ENCODE measurements around the gene POLR3C.

Gene POLR3C

GRCh38 chr1:145858238-145858900 lies 34.4 kb downstream of the POLR3C start:
- TF ChIP-seq SIN3A (IDR thresholded peaks at IDR 0.05; ENCODE audit: borderline replicate concordance, insufficient read depth, low read length) (peak; percentile 83; the same call in 1 of the 2 replicates), FOXP2 (optimal IDR thresholded peaks at IDR 0.05; ENCODE audit: borderline replicate concordance, extremely low read depth, extremely low read length, insufficient read depth) (no peak), POLR2AphosphoS5 (IDR thresholded peaks at IDR 0.05; ENCODE audit: low read depth, low read length) (no peak)
- TF ChIP-seq, protein P1, sequence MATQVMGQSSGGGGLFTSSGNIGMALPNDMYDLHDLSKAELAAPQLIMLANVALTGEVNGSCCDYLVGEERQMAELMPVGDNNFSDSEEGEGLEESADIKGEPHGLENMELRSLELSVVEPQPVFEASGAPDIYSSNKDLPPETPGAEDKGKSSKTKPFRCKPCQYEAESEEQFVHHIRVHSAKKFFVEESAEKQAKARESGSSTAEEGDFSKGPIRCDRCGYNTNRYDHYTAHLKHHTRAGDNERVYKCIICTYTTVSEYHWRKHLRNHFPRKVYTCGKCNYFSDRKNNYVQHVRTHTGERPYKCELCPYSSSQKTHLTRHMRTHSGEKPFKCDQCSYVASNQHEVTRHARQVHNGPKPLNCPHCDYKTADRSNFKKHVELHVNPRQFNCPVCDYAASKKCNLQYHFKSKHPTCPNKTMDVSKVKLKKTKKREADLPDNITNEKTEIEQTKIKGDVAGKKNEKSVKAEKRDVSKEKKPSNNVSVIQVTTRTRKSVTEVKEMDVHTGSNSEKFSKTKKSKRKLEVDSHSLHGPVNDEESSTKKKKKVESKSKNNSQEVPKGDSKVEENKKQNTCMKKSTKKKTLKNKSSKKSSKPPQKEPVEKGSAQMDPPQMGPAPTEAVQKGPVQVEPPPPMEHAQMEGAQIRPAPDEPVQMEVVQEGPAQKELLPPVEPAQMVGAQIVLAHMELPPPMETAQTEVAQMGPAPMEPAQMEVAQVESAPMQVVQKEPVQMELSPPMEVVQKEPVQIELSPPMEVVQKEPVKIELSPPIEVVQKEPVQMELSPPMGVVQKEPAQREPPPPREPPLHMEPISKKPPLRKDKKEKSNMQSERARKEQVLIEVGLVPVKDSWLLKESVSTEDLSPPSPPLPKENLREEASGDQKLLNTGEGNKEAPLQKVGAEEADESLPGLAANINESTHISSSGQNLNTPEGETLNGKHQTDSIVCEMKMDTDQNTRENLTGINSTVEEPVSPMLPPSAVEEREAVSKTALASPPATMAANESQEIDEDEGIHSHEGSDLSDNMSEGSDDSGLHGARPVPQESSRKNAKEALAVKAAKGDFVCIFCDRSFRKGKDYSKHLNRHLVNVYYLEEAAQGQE (IDR thresholded peaks at IDR 0.05; ENCODE audit: insufficient read depth in 1 of 2, low read depth in 2 of 2, low read length in 2 of 2) = 0 out of 4 replicates have a peak, but pooled peaks of 1 of the 2 experiments have one; percentile 27

DNA sequence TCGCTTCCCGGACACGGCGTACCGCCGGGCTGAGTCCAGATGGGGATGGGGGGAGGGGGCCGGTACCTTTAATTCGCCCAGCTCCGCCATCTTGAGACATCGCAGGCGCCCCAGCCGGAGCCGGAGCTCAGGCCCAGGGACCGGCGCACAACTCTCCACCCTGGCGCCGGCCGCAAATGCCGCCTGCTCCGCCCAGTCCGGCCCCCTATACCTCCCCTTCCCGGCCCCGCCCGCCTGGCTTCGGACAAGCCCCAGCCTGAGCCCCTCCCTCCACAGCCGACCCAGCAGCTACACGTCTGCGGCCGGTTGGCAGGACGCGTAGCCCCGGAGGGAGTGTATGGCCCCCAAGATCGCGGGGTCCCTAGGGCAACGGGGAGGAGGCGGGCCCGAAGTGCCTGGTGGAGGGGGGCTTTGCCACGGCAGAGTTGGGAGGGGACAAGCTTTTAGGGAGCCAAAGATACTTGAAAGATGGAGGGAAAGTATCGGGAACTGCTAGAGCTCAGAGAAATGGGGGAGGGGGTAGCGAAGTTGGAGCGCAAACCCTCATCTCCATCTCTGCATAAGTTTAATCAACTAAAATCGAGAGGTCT lies 35.0 kb downstream of the POLR3C start, which contains the start of gene PIAS3:
Gene PIAS3, minus strand, starts transcription at position 181 of the 590 bp plus-strand sequence. Its CDS starts 91 bp downstream, at position 90.
- TF ChIP-seq, protein P1 (IDR thresholded peaks at IDR 0.05; ENCODE audit: insufficient read depth in 1 of 2, low read depth in 2 of 2, low read length in 2 of 2) = no peak; a peak in 1 of 4 replicates
- TF ChIP-seq FOXP2 (optimal IDR thresholded peaks at IDR 0.05; ENCODE audit: borderline replicate concordance, extremely low read depth, extremely low read length, insufficient read depth) (peak; percentile 52), TAF1 (IDR thresholded peaks at IDR 0.05; ENCODE audit: borderline replicate concordance, insufficient read depth, low read length) (peak; percentile 38; the same call in 1 of the 2 replicates), SIN3A (IDR thresholded peaks at IDR 0.05; ENCODE audit: borderline replicate concordance, insufficient read depth, low read length) (no peak; the same call in 1 of the 2 replicates), POLR2AphosphoS5 (IDR thresholded peaks at IDR 0.05; ENCODE audit: low read depth, low read length) (peak; percentile 65)

DNA sequence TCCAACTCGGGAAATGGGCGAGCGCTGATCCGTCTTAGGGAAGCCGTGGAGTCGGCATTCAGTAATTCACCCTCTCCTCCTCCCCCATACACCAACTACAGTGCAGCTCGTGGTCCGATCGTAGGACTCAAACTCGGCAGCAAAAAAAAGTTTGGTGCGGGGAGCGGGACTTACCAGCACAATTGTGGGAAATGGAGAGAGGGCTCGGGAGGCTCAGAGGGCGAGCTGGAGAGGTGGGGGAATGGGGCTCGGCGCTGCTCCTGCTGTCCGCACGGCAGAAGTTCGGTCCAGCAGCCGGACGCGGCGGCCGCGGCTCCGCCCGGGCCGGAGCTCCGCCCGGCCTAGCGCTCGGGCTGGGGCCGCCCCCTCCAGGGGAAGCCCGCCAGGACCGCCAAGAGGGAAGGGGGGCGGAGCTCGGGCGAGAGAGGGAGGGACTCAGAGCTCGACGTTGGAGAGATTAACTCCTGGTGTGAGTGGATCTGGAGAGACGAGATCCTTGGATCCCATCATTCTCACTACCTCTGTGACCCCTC lies 35.6 kb downstream of the POLR3C start:
- TF ChIP-seq FOXP2 (optimal IDR thresholded peaks at IDR 0.05; ENCODE audit: borderline replicate concordance, extremely low read depth, extremely low read length, insufficient read depth) (no peak), TAF1 (IDR thresholded peaks at IDR 0.05; ENCODE audit: borderline replicate concordance, insufficient read depth, low read length) (0 out of 2 replicates have a peak, but pooled peaks have one; percentile 11), POLR2AphosphoS5 (IDR thresholded peaks at IDR 0.05; ENCODE audit: low read depth, low read length) (peak; percentile 14), SIN3A (IDR thresholded peaks at IDR 0.05; ENCODE audit: borderline replicate concordance, insufficient read depth, low read length) (peak; percentile 31; the same call in 1 of the 2 replicates)

DNA sequence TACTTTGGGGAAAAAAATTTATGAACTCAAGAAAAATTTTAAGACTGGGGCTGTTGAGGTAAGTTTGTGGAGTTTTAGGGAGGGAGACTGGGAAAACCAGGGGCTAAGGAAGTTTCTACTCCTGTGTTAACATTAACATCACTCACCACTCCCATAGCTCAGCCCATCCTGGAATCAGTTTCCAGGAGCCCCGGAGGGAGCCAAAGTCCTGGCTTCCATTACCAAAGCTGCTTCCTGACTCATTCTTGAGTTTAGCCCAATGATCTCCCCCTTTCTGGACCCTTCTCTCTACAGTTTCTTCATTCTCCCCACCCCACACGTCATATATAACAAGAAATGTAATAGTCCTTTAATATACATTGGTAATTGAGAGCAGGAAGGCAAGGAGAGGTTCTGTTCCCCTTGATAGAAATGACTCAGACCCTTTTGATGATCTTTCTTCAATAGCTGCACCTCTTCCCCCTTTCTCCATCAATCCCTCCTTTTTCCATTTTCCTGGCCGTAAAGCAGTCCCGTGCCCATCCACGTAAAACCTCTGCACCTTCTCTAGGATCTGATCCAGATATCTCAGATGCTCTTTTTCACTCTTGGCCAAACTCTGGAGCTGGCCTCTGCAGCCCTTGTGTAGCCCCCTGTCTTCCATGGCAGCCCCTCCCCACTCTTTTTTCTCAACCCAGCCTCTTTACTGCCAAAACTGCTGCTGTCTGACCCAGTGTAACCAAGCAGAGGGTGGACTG lies 39.5 kb downstream of the POLR3C start:
- TF ChIP-seq POLR2AphosphoS5 (IDR thresholded peaks at IDR 0.05; ENCODE audit: low read depth, low read length) (no peak), SIN3A (IDR thresholded peaks at IDR 0.05; ENCODE audit: borderline replicate concordance, insufficient read depth, low read length) (no peak), TAF1 (IDR thresholded peaks at IDR 0.05; ENCODE audit: borderline replicate concordance, insufficient read depth, low read length) (no peak), FOXP2 (optimal IDR thresholded peaks at IDR 0.05; ENCODE audit: borderline replicate concordance, extremely low read depth, extremely low read length, insufficient read depth) (no peak)
- TF ChIP-seq, protein P1 (IDR thresholded peaks at IDR 0.05; ENCODE audit: insufficient read depth in 1 of 2, low read depth in 2 of 2, low read length in 2 of 2) = no peak

- no peak for TF ChIP-seq SIN3A (IDR thresholded peaks at IDR 0.05; ENCODE audit: borderline replicate concordance, insufficient read depth, low read length)
- TF ChIP-seq, protein P1 (IDR thresholded peaks at IDR 0.05; ENCODE audit: insufficient read depth in 1 of 2, low read depth in 2 of 2, low read length in 2 of 2) = no peak
- TF ChIP-seq POLR2AphosphoS5 (IDR thresholded peaks at IDR 0.05; ENCODE audit: low read depth, low read length) = no peak
- no peak for TF ChIP-seq FOXP2 (optimal IDR thresholded peaks at IDR 0.05; ENCODE audit: borderline replicate concordance, extremely low read depth, extremely low read length, insufficient read depth)
- no peak for TF ChIP-seq TAF1 (IDR thresholded peaks at IDR 0.05; ENCODE audit: borderline replicate concordance, insufficient read depth, low read length)
Measured at GRCh38 chr1:145868232-145868631, 44.2 kb downstream of the POLR3C start.
